GM21390 (cell line): Measurements from ENCODE around the gene ERVFRD-1.

Experiments used
- ATAC-seq: cut with Tn5 transposase; IDR thresholded peaks from one replicate; pipeline ENCODE4 v1.9.1; 2021; ENCODE audit not compliant: unreplicated experiment

The ERVFRD-1 gene, protein sequence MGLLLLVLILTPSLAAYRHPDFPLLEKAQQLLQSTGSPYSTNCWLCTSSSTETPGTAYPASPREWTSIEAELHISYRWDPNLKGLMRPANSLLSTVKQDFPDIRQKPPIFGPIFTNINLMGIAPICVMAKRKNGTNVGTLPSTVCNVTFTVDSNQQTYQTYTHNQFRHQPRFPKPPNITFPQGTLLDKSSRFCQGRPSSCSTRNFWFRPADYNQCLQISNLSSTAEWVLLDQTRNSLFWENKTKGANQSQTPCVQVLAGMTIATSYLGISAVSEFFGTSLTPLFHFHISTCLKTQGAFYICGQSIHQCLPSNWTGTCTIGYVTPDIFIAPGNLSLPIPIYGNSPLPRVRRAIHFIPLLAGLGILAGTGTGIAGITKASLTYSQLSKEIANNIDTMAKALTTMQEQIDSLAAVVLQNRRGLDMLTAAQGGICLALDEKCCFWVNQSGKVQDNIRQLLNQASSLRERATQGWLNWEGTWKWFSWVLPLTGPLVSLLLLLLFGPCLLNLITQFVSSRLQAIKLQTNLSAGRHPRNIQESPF

DNA sequence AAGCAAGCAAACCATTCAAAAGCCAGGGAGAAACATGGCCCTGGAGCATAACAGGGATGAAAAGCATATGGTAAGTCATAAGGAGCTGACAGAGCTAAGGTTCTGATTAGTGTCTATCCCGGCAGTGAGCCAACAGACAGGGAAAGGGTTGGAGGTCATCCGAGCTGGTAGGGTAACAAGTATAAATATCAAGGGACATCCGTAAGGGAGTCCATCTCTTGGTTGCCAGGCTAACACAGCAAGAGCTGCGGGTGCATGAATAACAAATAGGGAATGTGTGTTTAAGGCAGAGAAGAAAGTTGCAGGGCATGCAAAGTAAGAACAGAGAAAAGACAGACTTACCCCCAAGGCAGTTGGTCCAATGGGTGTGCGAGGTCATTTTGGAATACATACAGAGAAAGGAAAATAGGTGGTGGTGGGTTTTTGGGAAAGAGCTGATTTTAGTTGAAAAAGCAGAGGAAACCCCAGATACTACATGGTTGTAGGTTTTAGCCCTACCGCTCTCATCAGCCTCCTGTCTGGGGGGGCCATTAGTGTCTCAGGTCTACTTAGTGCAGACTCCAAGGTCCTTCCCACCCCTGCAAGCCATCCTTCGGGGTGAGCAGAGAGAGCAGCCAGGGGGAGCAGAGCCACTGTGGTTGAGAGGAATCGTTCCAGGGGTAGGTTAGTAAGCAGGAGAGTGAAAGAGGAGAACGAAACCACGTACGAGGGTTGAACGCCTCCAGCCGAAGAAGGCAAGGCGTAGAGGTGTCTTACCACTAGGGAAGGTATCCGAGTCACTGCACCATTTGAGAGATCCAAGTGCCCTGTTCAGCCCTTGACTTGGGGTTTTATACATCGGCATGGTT is at the start of gene ERVFRD-1:
ERVFRD-1 (minus strand) TSS at position 805 of the 848 bp plus-strand sequence. CDS start 6,415 bp downstream, outside the sequence.
- no peak for ATAC-seq

DNA sequence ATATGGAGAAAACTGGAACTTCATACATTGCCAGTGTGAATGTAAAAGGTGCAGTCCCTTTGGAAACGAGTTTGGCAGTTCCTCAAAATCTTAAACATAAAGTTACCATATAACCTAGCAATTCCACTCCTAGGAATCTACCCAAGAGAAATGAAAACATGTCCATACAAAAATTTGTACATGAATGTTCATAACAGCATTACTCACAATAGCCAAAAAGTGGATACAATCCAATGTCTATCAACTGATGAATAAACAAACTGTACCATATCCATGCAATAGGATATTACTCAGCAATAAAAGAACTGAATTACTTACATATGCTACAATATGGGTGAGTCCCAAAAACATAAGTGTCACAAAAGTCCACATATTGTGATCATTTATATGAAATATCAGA is 48.7 kb upstream of the ERVFRD-1 start:
- no peak for ATAC-seq

DNA sequence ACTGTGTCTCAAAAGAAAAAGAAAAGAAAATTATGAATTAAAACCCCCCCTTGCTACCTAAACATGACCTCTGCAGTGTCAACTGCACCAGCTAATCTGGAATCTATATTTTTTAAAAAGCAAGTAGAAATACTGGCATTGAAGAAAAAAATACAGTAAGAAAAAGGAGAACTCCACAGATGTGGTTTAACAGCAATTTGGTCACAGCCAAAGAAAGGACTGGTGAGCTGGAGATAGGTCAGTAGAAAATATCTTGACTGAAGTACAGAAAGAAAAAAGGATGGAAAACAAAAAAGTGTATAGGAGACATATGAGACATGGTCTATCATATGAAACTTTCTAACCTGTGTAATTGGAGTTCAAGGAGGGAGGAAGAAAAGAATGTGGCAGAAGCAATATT is 44.1 kb upstream of the ERVFRD-1 start:
- ATAC-seq: no peak

DNA sequence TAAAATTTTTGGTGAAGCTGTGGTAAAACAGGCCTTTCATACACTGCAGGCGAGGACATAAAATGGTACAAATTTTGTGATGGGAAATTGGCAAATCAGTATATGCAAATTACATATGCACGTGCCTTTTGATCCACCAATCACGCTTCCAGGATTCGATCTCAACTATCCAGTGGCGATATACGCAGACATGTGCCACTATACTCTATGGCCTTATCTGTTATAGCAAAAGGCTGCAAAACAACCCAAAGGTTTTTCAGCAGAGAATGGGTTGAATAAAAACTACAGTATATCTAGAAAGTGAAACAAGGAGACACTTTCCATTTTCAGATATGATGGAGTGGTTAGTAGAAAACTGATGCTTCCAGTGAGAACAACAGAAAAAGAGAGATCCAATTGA is 41.9 kb upstream of the ERVFRD-1 start:
- no peak for ATAC-seq

DNA sequence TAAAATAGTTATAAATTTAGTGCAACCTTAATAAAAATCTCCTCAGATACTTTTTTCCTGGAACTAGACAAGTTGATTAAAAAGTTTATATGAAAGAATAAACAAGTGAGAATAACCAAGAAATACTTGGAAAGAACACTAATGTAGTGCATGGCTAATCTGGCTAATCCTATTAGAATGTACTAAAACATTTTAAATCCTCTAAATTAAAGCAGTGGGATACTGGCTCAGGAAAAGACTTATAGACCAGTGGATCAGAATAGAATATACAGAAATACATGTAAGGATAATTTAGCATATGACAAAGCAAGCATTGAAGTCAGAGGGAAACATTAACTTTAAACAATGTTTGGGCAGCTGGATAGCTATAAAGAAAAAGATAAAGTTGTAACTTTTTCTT is 41.1 kb upstream of the ERVFRD-1 start:
- no peak for ATAC-seq

DNA sequence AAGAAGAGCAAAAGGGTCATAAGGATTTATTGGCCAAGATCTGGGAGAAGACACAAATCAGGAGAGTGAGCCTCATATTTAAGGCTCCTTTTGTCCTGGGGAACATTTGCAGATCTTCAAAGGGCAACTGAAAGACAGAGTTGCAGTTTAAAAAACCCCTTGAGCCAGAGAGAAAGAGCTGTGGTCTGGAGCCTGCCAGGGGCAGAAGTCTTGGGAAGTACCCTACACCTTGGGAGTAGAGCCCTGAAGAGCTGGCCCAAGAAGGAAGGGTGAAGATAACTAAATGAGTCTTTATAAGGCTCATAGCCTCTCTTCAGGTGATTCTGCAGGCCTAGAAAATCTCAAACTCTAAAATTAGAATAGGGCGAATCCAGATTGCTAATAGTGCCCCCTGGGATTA is 40.0 kb upstream of the ERVFRD-1 start:
- no peak for ATAC-seq

DNA sequence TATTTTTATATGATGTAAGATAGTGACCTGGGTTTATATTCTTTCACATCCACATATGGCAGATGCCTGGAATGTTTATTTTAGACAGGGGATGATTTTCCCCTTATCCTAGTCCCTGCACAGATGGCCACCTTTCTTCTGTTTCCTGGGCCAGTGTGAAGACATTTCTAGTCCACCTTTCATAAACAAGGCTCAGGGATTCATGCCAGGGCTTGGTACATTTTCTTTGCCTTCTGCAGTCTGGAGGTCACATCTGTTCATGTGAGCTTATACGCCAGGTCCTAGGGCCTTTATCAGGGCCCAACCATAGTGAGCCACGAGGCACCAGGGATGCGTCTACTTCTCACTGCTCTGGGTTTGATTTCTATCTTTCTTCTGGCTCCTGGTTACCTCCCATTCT is 38.0 kb upstream of the ERVFRD-1 start:
- no peak for ATAC-seq

DNA sequence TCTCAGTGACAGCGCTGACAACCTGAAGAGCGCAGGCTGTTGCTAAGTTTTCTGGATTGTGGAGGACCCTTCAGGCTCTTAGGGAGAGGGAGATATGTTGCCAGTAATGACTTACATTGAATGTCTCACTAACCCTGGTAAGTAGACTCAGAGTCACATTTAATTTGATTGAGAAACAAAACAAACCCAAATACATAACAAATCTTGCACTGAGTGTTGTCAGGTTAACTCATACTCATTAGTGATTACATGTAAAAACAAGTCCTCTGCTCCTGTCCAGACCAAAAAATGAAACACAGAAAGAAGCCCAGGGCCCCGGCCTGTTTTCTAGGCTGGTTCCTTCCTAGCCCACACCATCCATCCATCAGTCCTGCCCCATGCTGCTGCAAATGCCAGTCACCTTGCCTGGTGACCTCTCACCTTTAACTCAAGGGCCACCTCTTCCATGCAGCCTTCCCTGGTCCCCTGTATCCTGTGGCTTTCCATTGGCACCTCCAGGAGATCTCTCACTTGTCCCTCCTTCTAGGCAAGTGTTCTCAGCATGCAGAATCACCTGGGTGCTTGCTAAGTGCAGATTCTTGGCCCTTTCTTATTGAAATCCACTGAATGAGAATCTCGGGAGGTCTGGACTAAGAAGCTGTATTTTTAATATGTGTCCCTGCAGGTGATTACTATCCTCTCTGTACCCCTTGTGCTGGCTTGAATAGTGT is 34.7 kb upstream of the ERVFRD-1 start:
- ATAC-seq: no peak

DNA sequence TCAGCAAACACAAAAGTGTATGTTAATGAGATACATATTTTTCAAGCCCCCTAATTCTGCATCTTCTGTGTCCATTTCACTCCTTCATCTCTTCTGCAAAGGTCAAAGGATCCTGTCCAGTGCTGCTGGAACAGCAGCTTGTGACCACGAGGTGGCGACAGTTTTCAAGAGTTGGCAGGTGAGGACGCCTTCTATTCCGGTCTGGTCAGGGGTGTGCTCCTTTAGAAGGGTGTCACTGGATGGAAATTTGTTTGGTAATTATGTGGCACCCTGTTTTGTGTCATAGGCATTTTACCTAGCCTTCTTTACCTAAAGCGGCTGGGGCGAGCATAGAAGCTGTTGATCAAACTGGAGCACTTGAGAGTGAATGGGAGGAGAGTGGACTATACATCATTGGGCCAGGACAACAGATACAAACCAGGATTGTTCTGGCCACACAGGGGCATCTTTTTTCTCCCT is 32.9 kb upstream of the ERVFRD-1 start:
- ATAC-seq: peak; percentile 94

DNA sequence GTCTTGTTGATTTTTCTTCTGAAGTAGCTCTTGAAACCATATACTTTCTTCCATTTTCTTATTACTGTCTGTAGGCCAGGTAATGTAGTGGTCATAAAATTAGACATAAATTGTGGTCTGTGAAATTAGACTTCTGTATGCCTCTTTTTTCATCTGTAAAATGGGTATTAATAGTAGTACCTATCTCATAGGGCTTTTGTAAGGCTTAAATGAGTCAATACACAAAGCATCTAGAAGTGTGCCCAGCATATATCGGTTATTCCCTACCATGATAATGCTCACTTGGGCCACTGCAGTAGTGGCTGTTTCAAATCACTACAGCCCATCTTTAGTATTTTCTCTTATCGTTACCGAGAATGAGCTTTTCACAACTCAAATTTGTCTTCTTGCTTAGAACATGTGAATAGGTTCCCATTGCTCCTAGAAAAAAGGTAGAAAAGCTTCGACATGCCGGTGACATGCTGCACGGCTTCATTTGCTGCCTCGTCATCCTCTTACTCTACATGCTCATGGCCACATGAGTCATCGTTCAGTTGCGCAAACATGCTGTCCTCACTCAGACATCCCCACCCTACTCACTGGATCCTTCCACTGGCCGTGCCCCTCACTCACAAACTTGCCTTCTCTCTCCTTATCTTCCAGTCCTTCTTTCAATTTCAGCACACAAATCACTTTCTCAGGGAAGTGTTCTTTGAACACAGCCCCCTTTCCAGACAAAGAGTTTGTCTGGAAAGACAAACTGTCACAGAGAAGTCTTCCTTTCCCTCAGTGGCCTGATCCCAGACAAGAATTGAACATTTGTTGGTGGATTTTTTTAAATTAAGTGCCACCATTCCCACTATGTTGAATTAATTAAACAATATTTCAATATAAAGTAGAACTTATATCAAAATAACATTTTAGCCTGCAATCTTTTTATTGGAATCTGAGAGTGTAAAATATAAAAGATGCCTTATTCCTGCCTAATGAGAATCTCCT is 32.2 kb upstream of the ERVFRD-1 start:
- no peak for ATAC-seq

DNA sequence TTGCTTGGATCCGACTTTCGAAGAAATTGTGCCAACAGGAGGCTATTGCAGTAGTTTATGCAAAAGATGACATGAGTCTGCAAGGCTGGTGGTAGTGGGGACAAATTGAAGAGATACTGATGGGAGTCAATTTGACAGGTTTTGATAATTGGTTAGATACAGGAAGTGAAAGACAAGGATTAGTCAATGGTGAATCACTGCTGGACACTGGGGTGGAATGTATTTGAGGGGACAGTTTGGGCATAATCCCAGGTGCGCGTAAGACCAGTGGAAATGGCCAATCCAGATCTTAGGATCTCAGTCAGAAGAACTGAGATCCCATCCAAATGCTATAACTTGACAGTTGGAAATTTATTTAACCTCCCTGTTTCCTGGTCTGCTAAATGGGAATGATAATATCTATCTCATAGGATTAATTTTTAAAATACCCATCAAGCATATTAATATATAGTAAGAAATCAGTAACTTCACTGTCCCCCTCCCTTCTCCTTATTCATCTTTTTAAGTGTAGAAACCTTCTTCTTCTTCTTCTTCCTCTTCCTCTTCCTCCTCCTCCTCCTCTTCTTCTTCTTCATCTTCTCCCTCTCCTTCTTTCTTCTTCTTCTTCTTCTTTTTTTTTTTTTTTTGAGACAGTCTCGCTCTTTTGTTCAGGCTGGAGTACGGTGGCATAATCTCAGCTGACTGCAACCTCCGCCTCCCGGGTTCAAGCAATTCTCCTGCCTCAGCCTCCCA is 30.9 kb upstream of the ERVFRD-1 start:
- ATAC-seq: no peak

DNA sequence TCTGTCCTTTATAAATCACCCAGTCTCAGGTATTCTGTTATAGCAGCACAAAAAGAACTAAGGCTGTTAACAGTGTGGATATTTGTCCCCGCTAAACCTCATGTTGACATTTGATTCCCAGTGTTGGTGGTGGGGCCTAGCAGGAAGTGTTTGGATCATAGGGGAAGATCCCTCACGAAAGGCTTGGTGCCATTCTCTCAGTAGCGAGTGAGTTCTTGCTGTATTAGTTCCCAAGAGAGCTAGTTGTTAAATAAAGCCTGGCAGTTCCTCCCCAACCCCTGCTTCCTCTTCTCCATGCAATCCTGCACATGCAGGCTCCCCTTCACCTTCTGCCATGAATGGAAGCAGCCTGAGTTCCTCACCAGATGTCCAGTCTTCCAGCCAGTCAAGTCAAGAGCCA is 29.8 kb upstream of the ERVFRD-1 start:
- ATAC-seq: no peak

DNA sequence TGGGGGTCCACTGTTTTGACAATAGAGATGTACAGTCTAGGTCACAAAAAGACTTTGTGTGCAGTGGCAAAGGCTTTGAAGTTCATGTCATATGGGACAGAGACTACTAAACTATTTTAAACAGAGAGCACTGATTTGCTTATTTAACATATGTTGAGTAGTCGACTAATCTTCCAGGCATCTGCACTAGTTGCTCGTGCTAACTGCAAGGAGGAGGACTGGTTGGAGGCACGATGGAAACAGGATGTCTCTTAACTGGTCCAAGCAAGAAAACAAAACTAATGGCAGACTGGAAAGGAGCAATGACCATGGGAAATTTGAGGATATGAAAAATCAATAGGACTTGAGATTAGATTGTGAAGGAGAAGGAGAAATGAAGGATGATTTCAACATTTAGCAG is 28.5 kb upstream of the ERVFRD-1 start:
- ATAC-seq: no peak

DNA sequence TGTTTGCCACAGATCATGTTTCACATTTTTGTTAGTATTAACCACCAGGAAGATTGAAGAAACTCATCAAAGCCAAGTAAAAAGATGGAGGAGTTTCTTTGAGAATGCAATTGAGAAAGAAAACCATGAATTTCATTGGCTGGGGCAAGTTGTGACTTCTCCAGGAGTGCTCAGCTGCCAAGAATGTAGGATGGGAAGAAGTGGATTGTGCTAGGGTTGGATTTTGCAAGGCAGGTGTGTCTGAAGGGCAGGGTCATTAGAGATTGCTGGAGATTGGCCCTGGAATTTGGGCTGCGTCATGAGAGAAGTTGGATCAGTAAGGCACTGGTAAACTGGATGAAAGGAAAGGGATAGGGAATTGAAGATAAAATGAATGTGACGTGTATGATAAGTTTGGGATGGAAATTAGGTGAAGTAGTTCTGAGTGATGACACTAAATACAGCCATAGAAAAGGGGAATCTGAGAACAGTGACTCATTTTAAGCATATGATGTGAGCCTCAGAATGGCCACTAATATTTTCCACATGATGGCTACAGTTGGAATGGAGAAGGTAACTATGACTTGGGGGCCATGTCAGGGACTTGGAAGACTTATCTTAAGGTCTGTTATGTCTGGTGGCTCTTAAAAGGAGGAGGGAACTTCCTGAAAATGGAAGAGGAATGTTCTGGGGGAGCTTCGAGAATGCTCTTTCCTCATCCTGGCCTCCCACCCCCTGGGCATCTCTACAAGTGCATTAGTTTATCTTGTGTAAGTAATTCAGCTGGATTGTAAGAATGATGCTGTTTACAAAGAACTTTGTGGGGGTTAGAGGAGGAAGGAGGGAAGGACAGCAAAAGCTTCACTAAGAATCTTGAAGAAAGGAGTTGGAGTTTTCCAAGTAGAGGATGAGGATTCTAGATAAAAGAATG is 27.8 kb upstream of the ERVFRD-1 start:
- no peak for ATAC-seq

DNA sequence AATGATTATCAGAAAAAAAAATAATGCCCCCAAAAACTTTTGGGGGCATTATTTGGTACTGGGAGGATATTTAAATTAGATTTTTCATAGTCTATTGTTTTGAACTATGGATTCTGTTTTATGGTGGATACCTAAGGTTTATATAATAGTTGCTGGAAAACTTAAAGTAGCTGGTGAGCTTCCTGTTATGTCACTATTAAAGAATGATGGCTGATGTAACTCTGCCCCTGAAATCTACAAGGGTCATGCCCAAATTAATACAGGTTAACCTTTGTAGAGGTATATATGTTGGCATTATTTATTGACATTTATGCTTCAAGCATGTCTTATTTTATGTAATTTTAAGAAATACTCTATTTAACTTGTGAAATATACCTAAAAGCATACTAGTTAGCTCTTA is 25.3 kb upstream of the ERVFRD-1 start:
- ATAC-seq: no peak

DNA sequence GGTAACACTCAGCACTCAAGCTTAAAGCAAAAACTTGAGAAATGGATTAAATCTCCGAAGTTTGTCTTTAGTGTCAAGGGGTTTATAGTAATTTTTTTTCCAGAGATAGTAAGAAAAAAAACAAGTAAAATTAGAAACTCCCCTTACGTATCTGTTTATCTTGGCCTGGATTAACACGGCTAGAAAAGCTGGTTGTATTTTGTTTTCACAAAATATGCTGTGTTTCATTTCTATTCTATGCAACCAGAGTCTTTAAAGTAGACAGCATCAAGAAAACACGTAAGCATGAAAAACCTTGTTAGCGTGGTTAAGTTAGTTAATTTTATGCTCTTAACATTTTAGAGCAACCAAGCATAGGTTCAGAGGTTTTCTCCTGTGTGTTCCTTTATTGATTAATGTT is 21.8 kb upstream of the ERVFRD-1 start:
- ATAC-seq: no peak

DNA sequence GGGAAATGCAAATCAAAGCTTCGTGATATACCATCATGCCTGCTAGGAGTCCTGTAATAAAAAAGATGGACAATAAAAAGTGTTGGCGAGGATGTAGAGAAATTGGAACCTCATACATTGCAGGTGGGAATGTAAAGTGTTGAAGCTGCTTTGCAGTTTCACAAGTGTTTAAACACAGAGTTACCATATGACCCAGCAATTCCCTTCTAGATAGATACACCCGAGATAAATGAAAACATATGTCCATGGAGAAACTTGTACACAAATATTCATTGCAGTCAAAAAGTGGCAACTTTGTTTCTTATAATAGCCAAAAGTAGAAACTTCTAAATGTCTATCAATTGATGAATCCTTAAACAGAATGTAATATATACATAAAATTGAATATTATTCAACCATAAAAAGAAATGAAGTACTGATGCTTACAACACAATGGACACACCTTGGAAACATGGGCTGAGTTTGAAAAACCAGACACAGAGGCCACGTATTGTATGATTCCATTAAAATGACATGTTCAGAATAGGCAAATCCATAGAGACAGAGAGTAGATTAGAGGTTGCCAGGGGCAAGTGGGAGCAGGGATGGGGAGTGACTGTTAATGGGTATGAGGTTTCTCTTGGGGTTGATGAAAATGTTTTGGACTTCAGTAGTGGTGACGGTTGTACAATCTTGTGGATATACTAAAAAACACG is 20.8 kb upstream of the ERVFRD-1 start:
- no peak for ATAC-seq

DNA sequence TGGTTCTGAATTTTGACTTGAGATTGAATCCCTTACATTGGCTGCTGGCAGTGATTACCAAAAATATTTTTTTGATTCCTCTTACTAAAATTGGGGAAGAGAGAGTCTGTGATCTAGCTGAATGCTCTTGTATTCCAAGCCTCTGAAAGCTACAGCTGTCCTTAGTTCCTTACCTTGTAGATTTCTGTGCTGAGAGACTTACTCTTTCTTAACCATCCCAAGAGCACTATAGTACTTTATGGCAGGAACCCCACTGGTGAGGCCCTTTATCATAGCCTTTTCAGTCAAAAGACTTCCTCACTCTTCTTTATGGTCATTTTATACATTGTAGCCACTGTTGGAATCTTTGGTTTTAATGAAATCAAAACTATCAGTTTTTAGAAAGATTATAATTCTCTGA is 19.1 kb upstream of the ERVFRD-1 start:
- no peak for ATAC-seq
